RWPE1 (cell line): ENCODE data around the gene HEYL.
A peak's percentile ranks its signal among the peaks of the same experiment; 100 is the strongest.

Experiments used
- CTCF ChIA-PET: fragments of 350-600 bp; sonication (Branson Sonifier 250); formaldehyde crosslinking; extraction: SDS; loops from one replicate; lab custom pipeline; 2021; lab: Yijun Ruan, JAX
- POLR2A ChIA-PET: fragments of 400-600 bp; formaldehyde crosslinking; extraction: SDS; loops from one replicate; lab custom pipeline; 2020; ENCODE audit warnings: antibody characterized with exemption; ENCODE audit not compliant: low non-redundant PET; lab: Yijun Ruan, JAX
- DNase-seq: peaks from one replicate; pipeline ENCODE4 v3.0.0; 2012; ENCODE audit warnings: low spot score
- H3K27ac ChIP-seq: fragments of 450-650 bp; 2 replicates; pipeline ENCODE4 v1.5.1; 2017
- TF ChIP-seq, protein P1 (sequence below): fragments of 450-650 bp; conservative IDR thresholded peaks from 2 replicates; pipeline ENCODE4 v1.5.1; 2017; ENCODE audit warnings: low read depth, mild to moderate bottlenecking

HEYL gene

DNA sequence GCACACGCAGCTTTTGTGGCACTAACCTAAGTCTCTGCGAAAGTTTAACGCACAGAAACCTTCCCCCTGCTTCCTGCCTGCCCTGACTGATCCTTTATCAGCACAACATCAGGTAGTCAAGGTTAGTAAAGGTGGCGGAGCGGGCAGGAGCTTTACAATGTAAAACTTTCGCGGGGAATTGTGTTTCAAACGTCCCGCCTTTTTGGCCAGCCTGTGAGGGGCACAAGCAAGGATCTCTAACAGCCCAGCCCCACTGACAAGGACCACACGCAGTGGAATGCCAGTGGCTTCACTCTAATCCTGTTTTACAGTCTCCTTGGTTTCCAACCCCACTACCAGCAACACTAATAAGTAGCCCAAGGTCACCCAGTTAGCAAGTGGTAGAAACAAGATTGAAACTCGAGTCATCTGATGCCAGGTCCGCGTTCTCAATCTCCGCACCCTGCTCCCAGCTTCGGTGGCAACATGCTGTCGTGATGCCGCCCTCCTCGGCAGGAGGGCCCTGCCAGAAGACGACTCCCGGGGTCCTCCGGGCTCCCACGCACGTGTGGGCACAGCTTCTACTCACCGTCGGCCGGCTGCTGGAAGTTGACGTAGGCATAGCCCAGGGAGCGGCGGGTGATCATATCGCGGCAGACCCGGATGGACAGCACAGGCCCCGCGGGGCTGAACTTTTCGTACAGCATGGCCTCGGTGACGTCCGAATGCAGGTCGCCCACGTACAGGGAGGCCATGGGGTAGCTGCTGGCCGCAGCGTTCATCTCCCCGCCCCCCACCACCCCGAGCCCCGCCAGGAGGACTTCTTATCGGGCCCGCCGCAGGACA lies 64.0 kb downstream of the HEYL start:
- ChIA-PET CTCF (interaction anchor here (0.6 to 1.2 kb wide), 4 partner anchors 37 to 325 kb away, joined by 3 to 6 read pairs (median 4); no protein-coding TSS in a partner anchor), POLR2A (interaction anchor here (0.5 kb wide), 1 partner anchor 157 kb away, joined by 3 read pairs; no protein-coding TSS in a partner anchor)
- DNase-seq, result no peak
- TF ChIP-seq, protein P1, sequence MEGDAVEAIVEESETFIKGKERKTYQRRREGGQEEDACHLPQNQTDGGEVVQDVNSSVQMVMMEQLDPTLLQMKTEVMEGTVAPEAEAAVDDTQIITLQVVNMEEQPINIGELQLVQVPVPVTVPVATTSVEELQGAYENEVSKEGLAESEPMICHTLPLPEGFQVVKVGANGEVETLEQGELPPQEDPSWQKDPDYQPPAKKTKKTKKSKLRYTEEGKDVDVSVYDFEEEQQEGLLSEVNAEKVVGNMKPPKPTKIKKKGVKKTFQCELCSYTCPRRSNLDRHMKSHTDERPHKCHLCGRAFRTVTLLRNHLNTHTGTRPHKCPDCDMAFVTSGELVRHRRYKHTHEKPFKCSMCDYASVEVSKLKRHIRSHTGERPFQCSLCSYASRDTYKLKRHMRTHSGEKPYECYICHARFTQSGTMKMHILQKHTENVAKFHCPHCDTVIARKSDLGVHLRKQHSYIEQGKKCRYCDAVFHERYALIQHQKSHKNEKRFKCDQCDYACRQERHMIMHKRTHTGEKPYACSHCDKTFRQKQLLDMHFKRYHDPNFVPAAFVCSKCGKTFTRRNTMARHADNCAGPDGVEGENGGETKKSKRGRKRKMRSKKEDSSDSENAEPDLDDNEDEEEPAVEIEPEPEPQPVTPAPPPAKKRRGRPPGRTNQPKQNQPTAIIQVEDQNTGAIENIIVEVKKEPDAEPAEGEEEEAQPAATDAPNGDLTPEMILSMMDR, result no peak
- H3K27ac ChIP-seq, result peak overlapping the region; percentile 72

DNA sequence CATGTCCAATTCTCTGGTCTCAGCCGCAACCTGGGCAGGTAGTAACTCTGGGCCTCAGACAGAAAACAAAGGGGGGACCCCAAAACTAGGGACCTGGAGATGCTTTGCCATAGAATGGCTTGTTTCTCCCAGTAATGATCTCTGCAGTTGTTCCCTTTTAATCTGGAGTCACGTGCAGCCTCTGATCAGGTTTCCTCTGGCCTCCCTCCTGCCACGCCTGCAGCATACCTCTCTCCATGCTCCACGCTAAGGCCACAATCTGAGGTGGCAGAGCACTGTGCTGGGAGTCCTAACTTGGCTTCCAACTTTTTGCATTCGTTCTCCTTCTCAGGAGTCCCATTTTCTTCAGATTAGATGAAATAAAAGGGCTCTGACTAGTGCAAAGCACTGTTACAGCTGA lies 64.8 kb downstream of the HEYL start:
- H3K27ac ChIP-seq, result peak overlapping the region; percentile 72
- POLR2A ChIA-PET, result no interaction called here
- TF ChIP-seq, protein P1, result no peak
- CTCF ChIA-PET, result interaction anchor here (1.2 to 1.4 kb wide), 2 partner anchors 36 to 483 kb away, joined by 3 to 4 read pairs; no protein-coding TSS in a partner anchor
- DNase-seq, result peak; percentile 43
